SHP77 treated with DMSO at 0.1 percent for 48 hours (cell line): Measurements from ENCODE around the gene UNC119B.
"Not testable (repeated sequence)": the region's sequence is repeated elsewhere in the genome, so short reads cannot be mapped to it uniquely, and the experiment has no call there.

Experiments used
- DNase-seq: peaks from one replicate; lab custom pipeline; 2025; lab: John Stamatoyannopoulos, UW

UNC119B gene

GRCh38 chr12:120719496-120720233 is 9.4 kb downstream of the UNC119B start:
- DNase-seq, result no peak

GRCh38 chr12:120720234-120720986 is 10.2 kb downstream of the UNC119B start:
- no peak for DNase-seq

- no peak for DNase-seq
These were observed 10.9 kb downstream of the UNC119B start for GRCh38 chr12:120720987-120721801.

GRCh38 chr12:120721866-120722265 is 11.6 kb downstream of the UNC119B start:
- no peak for DNase-seq

- DNase-seq, result no peak
These were observed 12.5 kb downstream of the UNC119B start for GRCh38 chr12:120722784-120723183.

- DNase-seq, result no peak
These were observed 14.5 kb downstream of the UNC119B start for GRCh38 chr12:120724720-120725119.

- no peak for DNase-seq
These were observed 14.9 kb downstream of the UNC119B start for GRCh38 chr12:120725151-120725658.

GRCh38 chr12:120725659-120726509 is 15.6 kb downstream of the UNC119B start, which contains the start of gene ACADS:
Gene ACADS, plus strand, starts transcription at chr12:120725826. Its CDS starts 60 bp downstream, at chr12:120725886.
- DNase-seq, result peak; percentile 64

- no peak for DNase-seq
These were observed 16.2 kb downstream of the UNC119B start for GRCh38 chr12:120726510-120726793.

- no peak for DNase-seq
These were observed 16.7 kb downstream of the UNC119B start for GRCh38 chr12:120726961-120727360.

- DNase-seq, result not testable (repeated sequence)
These were observed 21.9 kb downstream of the UNC119B start for GRCh38 chr12:120732198-120732597.

- no peak for DNase-seq
These were observed 23.3 kb downstream of the UNC119B start for GRCh38 chr12:120733574-120733973.

- DNase-seq, result no peak
These were observed 24.0 kb downstream of the UNC119B start for GRCh38 chr12:120734210-120734609.

GRCh38 chr12:120735181-120735580 is 24.9 kb downstream of the UNC119B start:
- DNase-seq, result no peak

GRCh38 chr12:120736404-120737331 is 26.4 kb downstream of the UNC119B start:
- no peak for DNase-seq

GRCh38 chr12:120737557-120738251 is 27.4 kb downstream of the UNC119B start:
- DNase-seq, result no peak

- no peak for DNase-seq
These were observed 28.2 kb downstream of the UNC119B start for GRCh38 chr12:120738252-120739030.

GRCh38 chr12:120739031-120739762 is 28.9 kb downstream of the UNC119B start:
- no peak for DNase-seq
